Stimulated activated CD4-positive, alpha-beta T cell treated with anti-CD3 and anti-CD28 coated beads, Interleukin-4, amount 100 ng/mL, for 24 hours (primary cell): ENCODE results near the gene IGLL5.
"Not testable (repeated sequence)": the region's sequence is repeated elsewhere in the genome, so short reads cannot be mapped to it uniquely, and the experiment has no call there.

Source experiments
- DNase-seq: peaks from one replicate; pipeline ENCODE4 v3.0.0-alpha.2; 2020

The IGLL5 gene

GRCh38 chr22:22884888-22885840, 2.5 kb upstream of the IGLL5 start:
- no peak for DNase-seq

GRCh38 chr22:22886546-22886945, 1.1 kb upstream of the IGLL5 start:
- DNase-seq: no peak

GRCh38 chr22:22888571-22889353, 1.1 kb downstream of the IGLL5 start:
- no peak for DNase-seq

- DNase-seq: no peak
Observed at GRCh38 chr22:22890085-22890484, 2.5 kb downstream of the IGLL5 start.

- DNase-seq: no peak
Observed at GRCh38 chr22:22891139-22891621, 3.6 kb downstream of the IGLL5 start.

- DNase-seq: no peak
Observed at GRCh38 chr22:22892096-22893052, 4.8 kb downstream of the IGLL5 start.

GRCh38 chr22:22893077-22893805, 5.6 kb downstream of the IGLL5 start:
- DNase-seq: no peak

- DNase-seq: no peak
Observed at GRCh38 chr22:22893891-22894739, 6.5 kb downstream of the IGLL5 start.

GRCh38 chr22:22894740-22895731, 7.4 kb downstream of the IGLL5 start:
- DNase-seq: no peak

- no peak for DNase-seq
Observed at GRCh38 chr22:22895776-22896445, 8.3 kb downstream of the IGLL5 start.

GRCh38 chr22:22896601-22897000, 9.0 kb downstream of the IGLL5 start:
- no peak for DNase-seq

- no peak for DNase-seq
Observed at GRCh38 chr22:22897091-22897490, 9.5 kb downstream of the IGLL5 start.

- DNase-seq: no peak
Observed at GRCh38 chr22:22897947-22898346, 10.3 kb downstream of the IGLL5 start.

GRCh38 chr22:22898411-22898950, 10.9 kb downstream of the IGLL5 start:
- DNase-seq: not testable (repeated sequence)

- DNase-seq: not testable (repeated sequence)
Observed at GRCh38 chr22:22899342-22900080, 11.9 kb downstream of the IGLL5 start.

- DNase-seq: not testable (repeated sequence)
Observed at GRCh38 chr22:22900527-22901205, 13.1 kb downstream of the IGLL5 start.

GRCh38 chr22:22901578-22902218, 14.1 kb downstream of the IGLL5 start:
- DNase-seq: no peak
